ENCODE results near the gene BMP8A. TPM values are rescaled to one million over a fixed set of nuclear protein-coding genes. Genes with fewer than 3 reads are reported as not detected.

Gene BMP8A
- total RNA-seq, 1 experiment from 2014 or later = 4.1 TPM

DNA sequence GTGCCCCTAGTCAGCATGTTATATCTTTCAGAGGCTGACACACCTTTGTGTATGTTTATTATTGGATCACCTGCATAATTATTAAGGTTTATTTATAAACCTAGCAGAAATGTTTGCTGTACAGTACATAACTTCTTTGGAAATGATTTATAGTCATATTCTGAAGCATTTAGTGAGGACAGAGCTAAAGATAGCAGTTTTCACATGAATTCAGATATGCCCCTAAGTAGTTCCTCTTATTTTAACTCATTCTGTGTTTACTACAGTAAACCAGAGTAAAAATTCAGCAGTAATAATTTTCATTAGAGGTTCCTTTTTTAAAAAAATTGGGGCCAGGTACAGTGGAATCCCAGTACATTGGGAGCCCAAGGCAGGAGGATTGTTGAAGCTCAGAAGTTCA is 21.4 kb upstream of the BMP8A start:
- no peaks in the 10 kb centered on the region for H3K9me2 ChIP-seq (ENCODE audit: insufficient read depth)
- ATAC-seq (no peak), DNase-seq (ENCODE audit: low read depth, low spot score) (no peak)
- no peaks in the 10 kb centered on the region for H3K9me3 ChIP-seq (ENCODE audit: control insufficient read depth in 1 of 2, insufficient read depth in 1 of 2, low read depth in 1 of 2, low read length in 2 of 2)
- BruUV-seq (replicated peaks) = no TSS peak
- TF ChIP-seq TCF7L2 (IDR thresholded peaks at IDR 0.05; ENCODE audit: borderline replicate concordance, extremely low read depth, insufficient read depth, insufficient read length) = no peak
- TF ChIP-seq POLR2A (IDR thresholded peaks at IDR 0.05; ENCODE audit: borderline replicate concordance, extremely low read depth, insufficient read depth, insufficient read length) = no peak
- no peak for TF ChIP-seq ELF1 (IDR thresholded peaks at IDR 0.05; ENCODE audit: borderline replicate concordance, low read depth)
- TF ChIP-seq, protein P1, sequence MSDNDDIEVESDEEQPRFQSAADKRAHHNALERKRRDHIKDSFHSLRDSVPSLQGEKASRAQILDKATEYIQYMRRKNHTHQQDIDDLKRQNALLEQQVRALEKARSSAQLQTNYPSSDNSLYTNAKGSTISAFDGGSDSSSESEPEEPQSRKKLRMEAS (IDR thresholded peaks at IDR 0.05) = no peak
- TF ChIP-seq EZH2phosphoT487 (IDR thresholded peaks at IDR 0.05; ENCODE audit: borderline replicate concordance) = no peak
- no peaks in the 10 kb centered on the region for H4K20me1 ChIP-seq (ENCODE audit: insufficient read depth)
- H3K4me2 ChIP-seq (ENCODE audit: low read length) = no peak overlapping the region
- ChIA-PET RAD21 (ENCODE audit: low non-redundant PET in 1 of 2, low total read pairs in 2 of 2, uncharacterized antibody in 2 of 2, unreplicated experiment in 2 of 2) (no interaction called here), CTCF (interaction anchor here (0.6 kb wide), 1 partner anchor 1535 kb away, joined by 4 read pairs; no protein-coding TSS in a partner anchor), POLR2A (no interaction called here)
- H3K9ac ChIP-seq (ENCODE audit: low read length) = no peak overlapping the region
- H3K27me3 ChIP-seq (ENCODE audit: insufficient read depth, low read length) = no peaks in the 10 kb centered on the region
- H3K4me1 ChIP-seq (ENCODE audit: control insufficient read depth in 1 of 2, insufficient read depth in 2 of 2, low read length in 2 of 2) = no peaks in the 10 kb centered on the region
- intact Hi-C loops (cut with micrococcal nuclease) = loop anchor here (5.0 kb wide), 1 partner anchor 33 kb away; no protein-coding TSS in a partner anchor
- H3K36me3 ChIP-seq (ENCODE audit: control insufficient read depth in 1 of 2, insufficient read depth in 2 of 2, low read length in 2 of 2) = peaks cover 6 to 12% of the 10 kb centered on the region in 2 experiments; a peak in 2 of 4 replicates
- H3K4me3 ChIP-seq (replicated peaks in 1 of 2; ENCODE audit: low read depth in 1 of 2, low read length in 2 of 2) = no peak overlapping the region
- no peak overlapping the region for H3K27ac ChIP-seq (ENCODE audit: low read depth, low read length)
- no peaks in the 10 kb centered on the region for H3K79me2 ChIP-seq (ENCODE audit: insufficient read depth, low read length)
- H2AFZ ChIP-seq (ENCODE audit: low read depth, low read length, poor library complexity, severe bottlenecking) = no peak overlapping the region

- no peaks in the 10 kb centered on the region for H4K20me1 ChIP-seq (ENCODE audit: insufficient read depth)
- BruUV-seq (replicated peaks) = no TSS peak
- H3K27ac ChIP-seq (ENCODE audit: low read depth, low read length) = no peak overlapping the region
- TF ChIP-seq JUND (IDR thresholded peaks at IDR 0.05) (no peak), TCF7L2 (IDR thresholded peaks at IDR 0.05; ENCODE audit: borderline replicate concordance, extremely low read depth, insufficient read depth, insufficient read length) (no peak), CEBPB (IDR thresholded peaks at IDR 0.05; ENCODE audit: low read depth) (no peak), RAD21 (IDR thresholded peaks at IDR 0.05; ENCODE audit: low read depth) (no peak), POLR2A (IDR thresholded peaks at IDR 0.05; ENCODE audit: borderline replicate concordance, extremely low read depth, insufficient read depth, insufficient read length) (no peak), CBX3 (IDR thresholded peaks at IDR 0.05; ENCODE audit: low read depth) (no peak), FOSL1 (IDR thresholded peaks at IDR 0.05; ENCODE audit: low read depth) (no peak), EZH2phosphoT487 (IDR thresholded peaks at IDR 0.05; ENCODE audit: borderline replicate concordance) (no peak), YY1 (IDR thresholded peaks at IDR 0.05; ENCODE audit: extremely low read depth, insufficient replicate concordance, low read depth, low read length) (no peak)
- TF ChIP-seq, protein P1 (IDR thresholded peaks at IDR 0.05) = no peak
- TF ChIP-seq, protein P2, sequence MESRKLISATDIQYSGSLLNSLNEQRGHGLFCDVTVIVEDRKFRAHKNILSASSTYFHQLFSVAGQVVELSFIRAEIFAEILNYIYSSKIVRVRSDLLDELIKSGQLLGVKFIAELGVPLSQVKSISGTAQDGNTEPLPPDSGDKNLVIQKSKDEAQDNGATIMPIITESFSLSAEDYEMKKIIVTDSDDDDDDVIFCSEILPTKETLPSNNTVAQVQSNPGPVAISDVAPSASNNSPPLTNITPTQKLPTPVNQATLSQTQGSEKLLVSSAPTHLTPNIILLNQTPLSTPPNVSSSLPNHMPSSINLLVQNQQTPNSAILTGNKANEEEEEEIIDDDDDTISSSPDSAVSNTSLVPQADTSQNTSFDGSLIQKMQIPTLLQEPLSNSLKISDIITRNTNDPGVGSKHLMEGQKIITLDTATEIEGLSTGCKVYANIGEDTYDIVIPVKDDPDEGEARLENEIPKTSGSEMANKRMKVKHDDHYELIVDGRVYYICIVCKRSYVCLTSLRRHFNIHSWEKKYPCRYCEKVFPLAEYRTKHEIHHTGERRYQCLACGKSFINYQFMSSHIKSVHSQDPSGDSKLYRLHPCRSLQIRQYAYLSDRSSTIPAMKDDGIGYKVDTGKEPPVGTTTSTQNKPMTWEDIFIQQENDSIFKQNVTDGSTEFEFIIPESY (IDR thresholded peaks at IDR 0.05; ENCODE audit: extremely low read depth, insufficient replicate concordance, low read length) = no peak
- POLR2A ChIA-PET = no interaction called here
- no peaks in the 10 kb centered on the region for H3K4me1 ChIP-seq (ENCODE audit: control insufficient read depth in 1 of 2, insufficient read depth in 2 of 2, low read length in 2 of 2)
- H3K79me2 ChIP-seq (ENCODE audit: insufficient read depth, low read length) = no peaks in the 10 kb centered on the region
- H3K27me3 ChIP-seq (ENCODE audit: insufficient read depth, low read length) = no peaks in the 10 kb centered on the region
- no peaks in the 10 kb centered on the region for H3K9me2 ChIP-seq (ENCODE audit: insufficient read depth)
- intact Hi-C loops (cut with micrococcal nuclease) = loop anchor here (5.0 kb wide), 1 partner anchor 36 kb away; no protein-coding TSS in a partner anchor
- RAD21 ChIA-PET (ENCODE audit: low non-redundant PET in 1 of 2, low total read pairs in 2 of 2, uncharacterized antibody in 2 of 2, unreplicated experiment in 2 of 2) = no interaction called here
- ATAC-seq = no peak
- no peak overlapping the region for H3K9ac ChIP-seq (ENCODE audit: low read length)
- no peak for DNase-seq (ENCODE audit: low read depth, low spot score)
- H3K4me3 ChIP-seq (replicated peaks in 1 of 2; ENCODE audit: low read depth in 1 of 2, low read length in 2 of 2) = no peak overlapping the region
- CTCF ChIA-PET = interaction anchor here (1.4 kb wide), 1 partner anchor 374 kb away, joined by 3 read pairs; no protein-coding TSS in a partner anchor
- H3K36me3 ChIP-seq (ENCODE audit: control insufficient read depth in 1 of 2, insufficient read depth in 2 of 2, low read length in 2 of 2) = peaks cover 6 to 9% of the 10 kb centered on the region in 2 experiments; a peak in 2 of 4 replicates
- H3K9me3 ChIP-seq (ENCODE audit: control insufficient read depth in 1 of 2, insufficient read depth in 1 of 2, low read depth in 1 of 2, low read length in 2 of 2) = no peaks in the 10 kb centered on the region
- no peak overlapping the region for H2AFZ ChIP-seq (ENCODE audit: low read depth, low read length, poor library complexity, severe bottlenecking)
- H3K4me2 ChIP-seq (ENCODE audit: low read length) = no peak overlapping the region
Measured at GRCh38 chr1:39472826-39473225, 18.6 kb upstream of the BMP8A start.

Data from HCT116 (cell line).